HG02610 (cell line): ENCODE results near the gene RIPPLY2.
"Not testable (repeated sequence)": the region's sequence is repeated elsewhere in the genome, so short reads cannot be mapped to it uniquely, and the experiment has no call there.

Source experiments
- ATAC-seq: cut with Tn5 transposase; IDR thresholded peaks from one replicate; pipeline ENCODE4 v1.9.1; 2021; ENCODE audit warnings: mild to moderate bottlenecking, moderate library complexity; ENCODE audit not compliant: unreplicated experiment

The RIPPLY2 gene

DNA sequence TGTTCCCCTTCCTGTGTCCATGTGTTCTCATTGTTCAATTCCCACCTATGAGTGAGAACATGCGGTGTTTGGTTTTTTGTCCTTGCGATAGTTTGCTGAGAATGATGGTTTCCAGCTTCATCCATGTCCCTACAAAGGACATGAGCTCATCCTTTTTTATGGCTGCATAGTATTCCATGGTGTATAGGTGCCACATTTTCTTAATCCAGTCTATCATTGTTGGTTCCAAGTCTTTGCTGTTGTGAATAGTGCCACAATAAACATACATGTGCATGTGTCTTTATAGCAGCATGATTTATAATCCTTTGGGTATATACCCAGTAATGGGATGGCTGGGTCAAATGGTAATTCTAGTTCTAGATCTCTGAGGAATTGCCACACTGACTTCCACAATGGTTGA is 43.9 kb downstream of the RIPPLY2 start:
- not testable (repeated sequence) for ATAC-seq

DNA sequence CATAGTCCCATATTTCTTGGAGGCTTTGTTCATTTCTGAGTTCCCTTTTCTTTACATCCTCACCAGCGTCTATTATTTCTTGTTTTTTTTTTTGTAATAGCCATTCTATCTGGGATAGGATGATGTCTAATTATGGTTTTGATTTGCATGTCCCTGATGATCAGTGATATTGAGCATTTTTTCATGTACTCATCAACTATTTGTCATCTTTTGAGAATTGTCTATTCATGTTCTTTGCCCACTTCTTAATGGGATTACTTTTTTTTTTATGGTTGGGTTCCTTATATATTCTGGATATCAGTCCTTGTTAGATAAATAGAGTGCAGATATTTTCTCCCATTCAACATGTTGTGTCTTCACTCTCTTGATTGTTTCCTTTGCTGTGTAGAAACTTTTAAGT is 48.5 kb downstream of the RIPPLY2 start:
- ATAC-seq = no peak

DNA sequence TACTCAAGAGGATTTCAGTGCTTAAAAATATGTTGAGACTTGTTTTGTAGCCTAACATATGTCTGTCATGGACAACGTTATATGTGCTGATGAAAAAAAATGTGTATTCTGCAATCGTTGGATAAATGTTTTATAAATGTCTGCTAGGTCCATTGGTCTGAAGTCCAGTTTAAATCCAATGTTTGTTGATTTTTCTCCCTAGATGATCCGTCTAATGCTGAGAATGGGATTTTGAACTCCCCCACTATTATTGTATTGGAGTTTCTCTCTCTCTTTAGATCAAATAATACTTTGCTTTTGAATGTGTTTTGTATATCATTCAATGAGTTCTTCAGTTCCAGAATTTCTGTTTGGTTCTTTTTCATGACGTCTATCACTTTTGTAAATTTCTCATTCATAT is 51.2 kb downstream of the RIPPLY2 start:
- ATAC-seq = no peak

DNA sequence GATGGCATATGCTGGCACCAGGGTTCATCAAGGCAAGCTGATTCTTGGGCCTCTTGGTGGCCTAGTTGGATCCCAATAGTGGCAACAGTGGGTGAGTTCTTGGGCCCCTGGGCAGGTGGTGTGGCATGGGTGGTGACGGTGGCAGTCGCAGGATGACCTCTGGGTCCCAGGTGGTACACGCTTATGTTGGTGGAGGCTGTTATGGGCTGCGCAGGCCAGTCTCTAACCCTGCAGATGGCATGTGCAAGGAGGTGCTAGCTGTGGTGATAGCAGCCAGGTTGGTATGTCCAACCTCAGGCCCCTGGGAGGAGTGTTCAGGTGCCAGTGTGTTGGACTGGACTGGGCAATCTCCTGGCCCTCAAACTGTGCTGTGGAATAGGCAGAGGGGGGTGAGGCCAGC is 52.5 kb downstream of the RIPPLY2 start:
- no peak for ATAC-seq
